Endothelial cell of umbilical vein (primary cell): ENCODE measurements around the gene SCN2B. TPM values are rescaled to one million over a fixed set of nuclear protein-coding genes. Genes with fewer than 3 reads are reported as not detected.

ENCODE experiments used
- BruUV-seq: library from RNA; stranded (reverse); fragments of 400-500 nt; replicated peaks from 2 replicates; lab custom pipeline; 2021; lab: Mats Ljungman, UMichigan
- CTCF ChIA-PET: fragments of 300-600, 350-600 bp; sonication (Branson Sonifier 250); formaldehyde crosslinking; loops from one replicate; lab custom pipeline; 2021; ENCODE audit warnings: antibody characterized with exemption, inconsistent platforms; lab: Charles Lee
- POLR2A ChIA-PET: fragments of 300-600, 350-600 bp; sonication (Branson Sonifier 250); formaldehyde crosslinking; loops from one replicate; lab custom pipeline; 2021; ENCODE audit warnings: antibody characterized with exemption, inconsistent platforms; lab: Charles Lee
- DNase-seq: peaks from one replicate; pipeline ENCODE4 v3.0.0-alpha.2; 2011; ENCODE audit warnings: low read depth, low spot score
- FAIRE-seq: peaks from 2 replicates; lab custom pipeline; 2011; peaks lifted over from hg19 to GRCh38; lab: Jason Lieb, UNC
- H2AFZ ChIP-seq: 2 replicates; pipeline ENCODE4 v1.6.0; 2012; ENCODE audit warnings: low read depth, low read length, control low read depth, inconsistent platforms
- H3K27ac ChIP-seq: 2 replicates; pipeline ENCODE4 v1.5.1; 2011; ENCODE audit warnings: low read depth, mild to moderate bottlenecking, control low read depth, low read length, moderate library complexity; ENCODE audit not compliant: insufficient read depth
- H3K27me3 ChIP-seq, 2 experiments: 2 replicates each; pipeline versions ENCODE4 v1.6.0 to v1.6.1; 2011; ENCODE audit warnings: low read length in 2 of 2, mixed read lengths in 1 of 2; ENCODE audit not compliant: control insufficient read depth in 2 of 2, insufficient read depth in 2 of 2
- H3K36me3 ChIP-seq, 2 experiments: 2 replicates in 1 of 2; 3 replicates in 1 of 2; pipeline ENCODE4 v1.5.1; 2011; ENCODE audit warnings: low read length in 2 of 2, mild to moderate bottlenecking in 1 of 2, moderate library complexity in 1 of 2; ENCODE audit not compliant: control insufficient read depth in 2 of 2, insufficient read depth in 2 of 2; ENCODE audit errors: extremely low read depth in 1 of 2
- H3K4me1 ChIP-seq: 3 replicates; pipeline ENCODE4 v1.5.1; 2011; ENCODE audit warnings: mild to moderate bottlenecking, low read length; ENCODE audit not compliant: control insufficient read depth, insufficient read depth; ENCODE audit errors: extremely low read depth
- H3K4me2 ChIP-seq: 2 replicates; pipeline ENCODE4 v1.6.1; 2011; ENCODE audit warnings: low read length, control low read depth, mixed read lengths; ENCODE audit not compliant: insufficient read depth
- H3K4me3 ChIP-seq, 3 experiments: fragments of 200-600 bp in 1 of 3; sonication (generic), shearing (Covaris generic) in 1 of 3; replicated peaks in 1 of 3; 2 replicates each; pipeline ENCODE4 v1.5.1; 2011 to 2016; ENCODE audit warnings: control low read depth in 3 of 3, low read length in 3 of 3, mild to moderate bottlenecking in 2 of 3, inconsistent platforms in 1 of 3, low read depth in 1 of 3, moderate library complexity in 1 of 3; ENCODE audit not compliant: insufficient read depth in 1 of 3
- H3K79me2 ChIP-seq: 2 replicates; pipeline ENCODE4 v1.6.0; 2012; ENCODE audit warnings: low read length, inconsistent platforms; ENCODE audit not compliant: control insufficient read depth, insufficient read depth
- H3K9ac ChIP-seq: replicated peaks from 2 replicates; pipeline ENCODE3; 2011; ENCODE audit warnings: low read length, control low read depth; ENCODE audit not compliant: insufficient read depth; ENCODE audit errors: extremely low read depth
- H3K9me1 ChIP-seq: replicated peaks from 3 replicates; pipeline ENCODE4 v1.6.0; 2011; ENCODE audit warnings: mild to moderate bottlenecking, low read length; ENCODE audit not compliant: control insufficient read depth, insufficient read depth; ENCODE audit errors: extremely low read depth
- H3K9me3 ChIP-seq: replicated peaks from 2 replicates; pipeline ENCODE4 v1.5.1; 2012; ENCODE audit warnings: low read length, inconsistent platforms; ENCODE audit not compliant: control insufficient read depth, insufficient read depth
- H4K20me1 ChIP-seq: replicated peaks from 2 replicates; pipeline ENCODE3; 2011; ENCODE audit warnings: mild to moderate bottlenecking, low read length; ENCODE audit not compliant: control insufficient read depth, insufficient read depth; ENCODE audit errors: extremely low read depth
- EZH2 ChIP-seq: IDR thresholded peaks from 2 replicates; pipeline ENCODE4 v1.6.1; 2012; ENCODE audit warnings: borderline replicate concordance, low read depth, mild to moderate bottlenecking, moderate library complexity, low read length, inconsistent platforms; ENCODE audit not compliant: severe bottlenecking
- FOS ChIP-seq: IDR thresholded peaks from 2 replicates; pipeline ENCODE4 v1.6.1; 2011; ENCODE audit warnings: mild to moderate bottlenecking, low read length, moderate library complexity, borderline replicate concordance; ENCODE audit not compliant: insufficient read depth
- GATA2 ChIP-seq: IDR thresholded peaks from 2 replicates; pipeline ENCODE4 v1.7.0; 2011; ENCODE audit warnings: low read depth, mild to moderate bottlenecking, moderate library complexity, mixed read lengths, low read length; ENCODE audit not compliant: insufficient read length, insufficient read depth
- JUN ChIP-seq: IDR thresholded peaks from 2 replicates; pipeline ENCODE4 v1.6.1; 2011; ENCODE audit warnings: borderline replicate concordance, low read depth; ENCODE audit not compliant: insufficient read length, insufficient read depth
- MYC ChIP-seq: IDR thresholded peaks from one replicate; pipeline ENCODE4 v1.6.1; 2011; ENCODE audit warnings: mild to moderate bottlenecking, low read depth, low read length
- POLR2A ChIP-seq: IDR thresholded peaks from 2 replicates; pipeline ENCODE4 v1.6.1; 2012; ENCODE audit warnings: low read depth, mild to moderate bottlenecking, control low read depth, low read length
- POLR2AphosphoS5 ChIP-seq: IDR thresholded peaks from 2 replicates; pipeline ENCODE4 v1.6.1; 2012; ENCODE audit warnings: low read depth, mild to moderate bottlenecking, control low read depth, low read length, moderate library complexity; ENCODE audit not compliant: insufficient read depth
- dilution Hi-C: fragments of 300-500 bp; cut with MboI; formaldehyde crosslinking; loops from one replicate; pipeline ENCODE4 v1.15.0; 2019; ENCODE audit warnings: low sequenced_read_pairs; ENCODE audit not compliant: extremely low pct_ligation_motif_present
- intact Hi-C: fragments of 100-400 bp; cut with micrococcal nuclease; formaldehyde crosslinking; loops from one replicate; pipeline ENCODE4 v1.10.0; 2022
- polyA plus RNA-seq, 4 experiments: library from polyadenylated mRNA; depleted of rRNA in 3 of 4; stranded (reverse) in 3 of 4; unstranded in 1 of 4; fragments of >200 nt; gene quantifications; 2 replicates each; pipeline versions ENCODE4 v1.2.1 to v1.2.3, GENCODE V29; 2011 to 2012; ENCODE audit warnings: missing spikeins in 1 of 4
- total RNA-seq: library from RNA; stranded (reverse); gene quantifications from 2 replicates; pipeline ENCODE4 v1.2.3, GENCODE V29; 2021
- TF ChIP-seq, protein P1 (sequence below), 2 donors: IDR thresholded peaks; 1 replicate in 1 of 2; 2 replicates in 1 of 2; pipeline ENCODE4 v1.5.1; 2011; ENCODE audit warnings: low read length in 2 of 2, mild to moderate bottlenecking in 2 of 2, moderate library complexity in 2 of 2, control low read depth in 1 of 2, inconsistent platforms in 1 of 2, low read depth in 1 of 2; ENCODE audit not compliant: insufficient read depth in 1 of 2; ENCODE audit errors: extremely low read depth in 1 of 2
- TF ChIP-seq, protein P2 (sequence below): IDR thresholded peaks from 2 replicates; pipeline ENCODE4 v1.6.1; 2011; ENCODE audit not compliant: insufficient read depth, insufficient read length

SCN2B gene
- total and polyA plus RNA-seq, 2 donors (not counting 3 experiments of a cell fraction or from before 2014, with no cell fraction given), result not detected

DNA sequence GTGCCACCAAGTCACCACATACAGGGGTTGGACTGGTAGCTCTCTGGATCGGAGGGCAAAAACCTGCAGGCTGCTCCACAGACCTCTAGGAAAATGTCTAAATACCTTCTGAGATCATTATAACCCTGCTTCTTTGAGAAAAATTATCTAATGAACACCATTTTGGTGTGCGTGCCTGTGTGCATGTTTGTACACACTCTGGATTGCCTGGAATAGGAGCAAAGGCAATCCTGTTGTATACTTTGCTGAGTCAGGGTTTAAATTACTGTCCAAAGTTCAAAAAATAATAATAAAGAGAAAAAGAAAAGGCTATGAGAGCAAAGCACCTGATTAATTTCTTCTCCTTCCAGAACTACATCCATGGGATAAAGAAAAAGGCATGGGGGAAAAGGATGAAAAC is 37.3 kb upstream of the SCN2B start:
- no peak for FAIRE-seq
- H4K20me1 ChIP-seq, result no peaks in the 10 kb centered on the region
- no peak overlapping the region for H3K4me2 ChIP-seq
- no peak for TF ChIP-seq POLR2AphosphoS5
- TF ChIP-seq, protein P1, sequence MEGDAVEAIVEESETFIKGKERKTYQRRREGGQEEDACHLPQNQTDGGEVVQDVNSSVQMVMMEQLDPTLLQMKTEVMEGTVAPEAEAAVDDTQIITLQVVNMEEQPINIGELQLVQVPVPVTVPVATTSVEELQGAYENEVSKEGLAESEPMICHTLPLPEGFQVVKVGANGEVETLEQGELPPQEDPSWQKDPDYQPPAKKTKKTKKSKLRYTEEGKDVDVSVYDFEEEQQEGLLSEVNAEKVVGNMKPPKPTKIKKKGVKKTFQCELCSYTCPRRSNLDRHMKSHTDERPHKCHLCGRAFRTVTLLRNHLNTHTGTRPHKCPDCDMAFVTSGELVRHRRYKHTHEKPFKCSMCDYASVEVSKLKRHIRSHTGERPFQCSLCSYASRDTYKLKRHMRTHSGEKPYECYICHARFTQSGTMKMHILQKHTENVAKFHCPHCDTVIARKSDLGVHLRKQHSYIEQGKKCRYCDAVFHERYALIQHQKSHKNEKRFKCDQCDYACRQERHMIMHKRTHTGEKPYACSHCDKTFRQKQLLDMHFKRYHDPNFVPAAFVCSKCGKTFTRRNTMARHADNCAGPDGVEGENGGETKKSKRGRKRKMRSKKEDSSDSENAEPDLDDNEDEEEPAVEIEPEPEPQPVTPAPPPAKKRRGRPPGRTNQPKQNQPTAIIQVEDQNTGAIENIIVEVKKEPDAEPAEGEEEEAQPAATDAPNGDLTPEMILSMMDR (IDR thresholded peaks at IDR 0.05; ENCODE audit: extremely low read depth in 1 of 2, insufficient read depth in 1 of 2, low read depth in 1 of 2, low read length in 2 of 2), result no peak
- TF ChIP-seq MYC, result no peak
- TF ChIP-seq EZH2, result no peak
- no peak for TF ChIP-seq POLR2A
- TF ChIP-seq GATA2, result no peak
- TF ChIP-seq, protein P2, sequence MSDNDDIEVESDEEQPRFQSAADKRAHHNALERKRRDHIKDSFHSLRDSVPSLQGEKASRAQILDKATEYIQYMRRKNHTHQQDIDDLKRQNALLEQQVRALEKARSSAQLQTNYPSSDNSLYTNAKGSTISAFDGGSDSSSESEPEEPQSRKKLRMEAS, result no peak
- TF ChIP-seq FOS, result no peak
- no peak for TF ChIP-seq JUN
- H3K9me1 ChIP-seq, result no peaks in the 10 kb centered on the region
- H3K4me1 ChIP-seq, result no peaks in the 10 kb centered on the region
- H3K36me3 ChIP-seq, result no peaks in the 10 kb centered on the region
- BruUV-seq, result no TSS peak
- H2AFZ ChIP-seq, result no peak overlapping the region
- intact Hi-C loops, result no loop called here
- CTCF ChIA-PET, result interaction anchor here (1.0 to 6.0 kb wide), 4 partner anchors 13 to 82 kb away, joined by 3 to 41 read pairs (median 4); no protein-coding TSS in a partner anchor
- POLR2A ChIA-PET, result no interaction called here
- H3K79me2 ChIP-seq, result no peaks in the 10 kb centered on the region
- no peaks in the 10 kb centered on the region for H3K9me3 ChIP-seq
- dilution Hi-C loops, result no loop called here
- H3K27ac ChIP-seq, result no peak overlapping the region
- H3K9ac ChIP-seq, result no peak overlapping the region
- no peak for DNase-seq
- peaks cover 25 to 30% of the 10 kb centered on the region in 2 experiments for H3K27me3 ChIP-seq
- H3K4me3 ChIP-seq, result no peak overlapping the region
